Raji (cell line): Measurements from ENCODE around the gene CLDN11.

ENCODE experiments used
- POLR2A ChIP-seq: IDR thresholded peaks from 2 replicates; pipeline ENCODE4 v1.6.1; 2011; ENCODE audit warnings: low read depth, low read length, control low read depth; ENCODE audit not compliant: insufficient read depth

Gene CLDN11

GRCh38 chr3:170477395-170477794 is 58.7 kb downstream of the CLDN11 start:
- no peak for TF ChIP-seq POLR2A

GRCh38 chr3:170480111-170480510 is 61.4 kb downstream of the CLDN11 start:
- no peak for TF ChIP-seq POLR2A

- TF ChIP-seq POLR2A, result no peak
Measured at GRCh38 chr3:170482199-170482598, 63.5 kb downstream of the CLDN11 start.

GRCh38 chr3:170483485-170484262 is 65.0 kb downstream of the CLDN11 start:
- no peak for TF ChIP-seq POLR2A
